SK-N-SH (cell line): Measurements from ENCODE around the gene C16orf74.

Experiments used
- CHD2 ChIP-seq: fragments of 150-350 bp; IDR thresholded peaks from 2 replicates; pipeline ENCODE4 v1.6.1; 2018; ENCODE audit warnings: low read length; ENCODE audit not compliant: partially characterized antibody
- CTCF ChIP-seq: fragments of 200-600 bp; sonication (generic); IDR thresholded peaks from 2 replicates; pipeline ENCODE4 v1.6.1; 2017; ENCODE audit warnings: antibody characterized with exemption, mild to moderate bottlenecking, moderate library complexity
- ELF1 ChIP-seq: IDR thresholded peaks from 2 replicates; pipeline ENCODE4 v1.4.0; 2012
- EZH2phosphoT487 ChIP-seq: fragments of 200-600 bp; sonication (generic); IDR thresholded peaks from 2 replicates; pipeline ENCODE4 v1.6.1; 2017; ENCODE audit warnings: low read depth, mixed run types, mild to moderate bottlenecking, antibody characterized with exemption, moderate library complexity, borderline replicate concordance
- POLR2AphosphoS5 ChIP-seq: IDR thresholded peaks from 2 replicates; pipeline ENCODE4 v1.6.1; 2012; ENCODE audit warnings: low read depth, low read length
- RAD21 ChIP-seq: IDR thresholded peaks from 2 replicates; pipeline ENCODE4 v1.6.1; 2012; ENCODE audit warnings: mild to moderate bottlenecking, low read length
- RCOR1 ChIP-seq: fragments of 150-350 bp; IDR thresholded peaks from 2 replicates; pipeline ENCODE4 v1.6.1; 2017; ENCODE audit warnings: antibody characterized with exemption, low read length
- SMC3 ChIP-seq: IDR thresholded peaks from 2 replicates; pipeline ENCODE4 v1.6.1; 2012; ENCODE audit warnings: low read depth, low read length, improper control_type of control experiment
- TCF12 ChIP-seq: IDR thresholded peaks from 2 replicates; pipeline ENCODE4 v1.4.0; 2012
- USF2 ChIP-seq: fragments of 150-350 bp; IDR thresholded peaks from 2 replicates; pipeline ENCODE4 v1.6.1; 2017; ENCODE audit warnings: antibody characterized with exemption, low read length, low read depth, borderline replicate concordance
- TF ChIP-seq, protein P1 (sequence below): IDR thresholded peaks from 2 replicates; pipeline ENCODE4 v1.6.1; 2012; ENCODE audit warnings: mild to moderate bottlenecking, low read depth, low read length, moderate library complexity
- TF ChIP-seq, protein P2 (sequence below): IDR thresholded peaks from 2 replicates; pipeline ENCODE4 v1.4.0; 2012; ENCODE audit warnings: low read depth

- TF ChIP-seq TCF12 (no peak), CTCF (no peak), SMC3 (no peak), RCOR1 (no peak), EZH2phosphoT487 (no peak), POLR2AphosphoS5 (no peak), ELF1 (no peak), USF2 (no peak), RAD21 (no peak), CHD2 (no peak)
- TF ChIP-seq, protein P1, sequence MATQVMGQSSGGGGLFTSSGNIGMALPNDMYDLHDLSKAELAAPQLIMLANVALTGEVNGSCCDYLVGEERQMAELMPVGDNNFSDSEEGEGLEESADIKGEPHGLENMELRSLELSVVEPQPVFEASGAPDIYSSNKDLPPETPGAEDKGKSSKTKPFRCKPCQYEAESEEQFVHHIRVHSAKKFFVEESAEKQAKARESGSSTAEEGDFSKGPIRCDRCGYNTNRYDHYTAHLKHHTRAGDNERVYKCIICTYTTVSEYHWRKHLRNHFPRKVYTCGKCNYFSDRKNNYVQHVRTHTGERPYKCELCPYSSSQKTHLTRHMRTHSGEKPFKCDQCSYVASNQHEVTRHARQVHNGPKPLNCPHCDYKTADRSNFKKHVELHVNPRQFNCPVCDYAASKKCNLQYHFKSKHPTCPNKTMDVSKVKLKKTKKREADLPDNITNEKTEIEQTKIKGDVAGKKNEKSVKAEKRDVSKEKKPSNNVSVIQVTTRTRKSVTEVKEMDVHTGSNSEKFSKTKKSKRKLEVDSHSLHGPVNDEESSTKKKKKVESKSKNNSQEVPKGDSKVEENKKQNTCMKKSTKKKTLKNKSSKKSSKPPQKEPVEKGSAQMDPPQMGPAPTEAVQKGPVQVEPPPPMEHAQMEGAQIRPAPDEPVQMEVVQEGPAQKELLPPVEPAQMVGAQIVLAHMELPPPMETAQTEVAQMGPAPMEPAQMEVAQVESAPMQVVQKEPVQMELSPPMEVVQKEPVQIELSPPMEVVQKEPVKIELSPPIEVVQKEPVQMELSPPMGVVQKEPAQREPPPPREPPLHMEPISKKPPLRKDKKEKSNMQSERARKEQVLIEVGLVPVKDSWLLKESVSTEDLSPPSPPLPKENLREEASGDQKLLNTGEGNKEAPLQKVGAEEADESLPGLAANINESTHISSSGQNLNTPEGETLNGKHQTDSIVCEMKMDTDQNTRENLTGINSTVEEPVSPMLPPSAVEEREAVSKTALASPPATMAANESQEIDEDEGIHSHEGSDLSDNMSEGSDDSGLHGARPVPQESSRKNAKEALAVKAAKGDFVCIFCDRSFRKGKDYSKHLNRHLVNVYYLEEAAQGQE = no peak
- TF ChIP-seq, protein P2, sequence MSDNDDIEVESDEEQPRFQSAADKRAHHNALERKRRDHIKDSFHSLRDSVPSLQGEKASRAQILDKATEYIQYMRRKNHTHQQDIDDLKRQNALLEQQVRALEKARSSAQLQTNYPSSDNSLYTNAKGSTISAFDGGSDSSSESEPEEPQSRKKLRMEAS = no peak
Measured at GRCh38 chr16:85695196-85696128, 55.4 kb downstream of the C16orf74 start.
